GM12892 (cell line): ENCODE measurements around the gene TEAD2.

ENCODE experiments used
- POLR2A ChIP-seq: IDR thresholded peaks from 2 replicates; pipeline ENCODE4 v1.6.1; 2011; ENCODE audit warnings: low read depth, low read length, control low read depth
- POLR2AphosphoS5 ChIP-seq: IDR thresholded peaks from 2 replicates; pipeline ENCODE4 v1.6.1; 2011; ENCODE audit warnings: low read depth, low read length, control low read depth
- TAF1 ChIP-seq: IDR thresholded peaks from 2 replicates; pipeline ENCODE4 v1.6.1; 2011; ENCODE audit warnings: low read depth, mild to moderate bottlenecking, control low read depth, low read length, borderline replicate concordance

GRCh38 chr19:49390131-49390928, 28.1 kb upstream of the TEAD2 start:
- no peak for TF ChIP-seq TAF1
- no peak for TF ChIP-seq POLR2AphosphoS5
- no peak for TF ChIP-seq POLR2A
